Measurements from ENCODE around the gene EPM2A.

Gene EPM2A

GRCh38 chr6:145761584-145761983, 26.3 kb upstream of the EPM2A start:
- CTCF ChIA-PET = no interaction called here
- no peak for TF ChIP-seq NFRKB (IDR thresholded peaks at IDR 0.05)
- TF ChIP-seq TARDBP (IDR thresholded peaks at IDR 0.05) = no peak
- POLR2A ChIA-PET = no interaction called here
- DNase-seq (ENCODE audit: extremely low spot score) = no peak

- ChIA-PET CTCF (no interaction called here), POLR2A (interaction anchor here (1.2 kb wide), 1 partner anchor 24 kb away, joined by 4 read pairs; the partner anchor contains the start of gene EPM2A)
- no peak for DNase-seq (ENCODE audit: extremely low spot score)
- no peak for TF ChIP-seq PKNOX1 (IDR thresholded peaks at IDR 0.05)
- no peak for TF ChIP-seq L3MBTL2 (conservative IDR thresholded peaks at IDR 0.05)
- no peak for TF ChIP-seq FOXK2 (IDR thresholded peaks at IDR 0.05)
Observed at GRCh38 chr6:145758113-145758512, 22.8 kb upstream of the EPM2A start.

GRCh38 chr6:145756170-145756662, 20.9 kb upstream of the EPM2A start:
- TF ChIP-seq NFRKB (IDR thresholded peaks at IDR 0.05) (no peak), LEF1 (IDR thresholded peaks at IDR 0.05; ENCODE audit: borderline replicate concordance) (no peak), TARDBP (IDR thresholded peaks at IDR 0.05) (no peak), FOXK2 (IDR thresholded peaks at IDR 0.05) (no peak), PKNOX1 (IDR thresholded peaks at IDR 0.05) (no peak), FOXM1 (IDR thresholded peaks at IDR 0.05; ENCODE audit: borderline replicate concordance) (no peak), BHLHE40 (IDR thresholded peaks at IDR 0.05; ENCODE audit: borderline replicate concordance) (no peak), ZNF384 (IDR thresholded peaks at IDR 0.05) (no peak), HDGF (IDR thresholded peaks at IDR 0.05; ENCODE audit: borderline replicate concordance) (no peak), SP1 (IDR thresholded peaks at IDR 0.05) (no peak), L3MBTL2 (conservative IDR thresholded peaks at IDR 0.05) (no peak), CTBP1 (IDR thresholded peaks at IDR 0.05; ENCODE audit: borderline replicate concordance) (no peak), ELF4 (IDR thresholded peaks at IDR 0.05) (no peak), SUZ12 (IDR thresholded peaks at IDR 0.05) (no peak), FOXA1 (IDR thresholded peaks at IDR 0.05) (no peak)
- POLR2A ChIA-PET = no interaction called here
- no peak for DNase-seq (ENCODE audit: extremely low spot score)
- CTCF ChIA-PET = interaction anchor here (0.6 kb wide), 1 partner anchor 431 kb away, joined by 3 read pairs; no protein-coding TSS in a partner anchor

- ChIA-PET CTCF (no interaction called here), POLR2A (no interaction called here)
- TF ChIP-seq BHLHE40 (IDR thresholded peaks at IDR 0.05; ENCODE audit: borderline replicate concordance) (no peak), ELF4 (IDR thresholded peaks at IDR 0.05) (no peak), PKNOX1 (IDR thresholded peaks at IDR 0.05) (no peak), TARDBP (IDR thresholded peaks at IDR 0.05) (no peak), FOXM1 (IDR thresholded peaks at IDR 0.05; ENCODE audit: borderline replicate concordance) (no peak), ARNT (IDR thresholded peaks at IDR 0.05) (no peak), LEF1 (IDR thresholded peaks at IDR 0.05; ENCODE audit: borderline replicate concordance) (no peak), FOXK2 (IDR thresholded peaks at IDR 0.05) (no peak), CTBP1 (IDR thresholded peaks at IDR 0.05; ENCODE audit: borderline replicate concordance) (no peak)
- DNase-seq (ENCODE audit: extremely low spot score) = no peak
Observed at GRCh38 chr6:145755682-145756081, 20.4 kb upstream of the EPM2A start.

DNA sequence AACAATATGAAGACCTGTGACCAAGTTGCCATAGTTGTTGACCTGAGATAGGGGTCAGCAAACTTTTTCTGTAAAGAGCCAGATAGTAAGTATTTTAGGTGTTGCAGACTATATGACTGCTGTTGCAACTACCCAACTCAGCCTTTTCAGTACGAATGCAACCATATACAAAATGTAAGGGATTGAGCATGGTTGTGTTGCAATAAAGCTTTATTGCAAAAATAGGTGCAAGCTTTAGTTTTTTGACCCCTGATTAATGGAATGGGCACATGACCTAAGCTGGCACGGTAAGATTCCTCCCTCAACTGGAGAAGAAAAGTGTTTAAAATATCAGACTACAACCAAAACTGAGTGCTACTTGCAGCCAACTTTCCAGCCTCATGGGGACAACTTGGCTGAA, 17.3 kb upstream of the EPM2A start:
- ChIA-PET CTCF (no interaction called here), POLR2A (no interaction called here)
- DNase-seq (ENCODE audit: extremely low spot score) = no peak
- TF ChIP-seq ELF4 (IDR thresholded peaks at IDR 0.05) = no peak
- TF ChIP-seq HDGF (IDR thresholded peaks at IDR 0.05; ENCODE audit: borderline replicate concordance) = no peak
- no peak for TF ChIP-seq FOXA1 (IDR thresholded peaks at IDR 0.05)

- TF ChIP-seq FOXM1 (IDR thresholded peaks at IDR 0.05; ENCODE audit: borderline replicate concordance) (no peak), FOXK2 (IDR thresholded peaks at IDR 0.05) (no peak), TARDBP (IDR thresholded peaks at IDR 0.05) (no peak), FOXA1 (IDR thresholded peaks at IDR 0.05) (no peak), ARNT (IDR thresholded peaks at IDR 0.05) (no peak), BHLHE40 (IDR thresholded peaks at IDR 0.05; ENCODE audit: borderline replicate concordance) (no peak), NFRKB (IDR thresholded peaks at IDR 0.05) (no peak), CTBP1 (IDR thresholded peaks at IDR 0.05; ENCODE audit: borderline replicate concordance) (no peak), LEF1 (IDR thresholded peaks at IDR 0.05; ENCODE audit: borderline replicate concordance) (no peak), HDGF (IDR thresholded peaks at IDR 0.05; ENCODE audit: borderline replicate concordance) (no peak), SUZ12 (IDR thresholded peaks at IDR 0.05) (no peak), SP1 (IDR thresholded peaks at IDR 0.05) (no peak), ZNF384 (IDR thresholded peaks at IDR 0.05) (no peak), ELF4 (IDR thresholded peaks at IDR 0.05) (no peak), L3MBTL2 (conservative IDR thresholded peaks at IDR 0.05) (no peak), PKNOX1 (IDR thresholded peaks at IDR 0.05) (no peak)
- CTCF ChIA-PET = no interaction called here
- DNase-seq (ENCODE audit: extremely low spot score) = no peak
- POLR2A ChIA-PET = no interaction called here
Observed at GRCh38 chr6:145749632-145750031, 14.3 kb upstream of the EPM2A start.

All from HEK293T (cell line).